SKM-1 treated with dmso at 0.1 percent for 144 hours (cell line): ENCODE results near the gene STEAP3.

Experiments
- DNase-seq: peaks from one replicate; lab custom pipeline; 2025; ENCODE audit not compliant: unreplicated experiment; lab: John Stamatoyannopoulos, UW

Gene STEAP3

GRCh38 chr2:119246884-119247843 lies 23.5 kb downstream of the STEAP3 start:
- DNase-seq: no peak

GRCh38 chr2:119247844-119248271 lies 24.2 kb downstream of the STEAP3 start:
- DNase-seq: no peak

GRCh38 chr2:119248311-119248710 lies 24.7 kb downstream of the STEAP3 start:
- no peak for DNase-seq

- no peak for DNase-seq
These were observed 25.1 kb downstream of the STEAP3 start for GRCh38 chr2:119248751-119249150.

- DNase-seq: no peak
These were observed 25.7 kb downstream of the STEAP3 start for GRCh38 chr2:119249311-119249710.

- DNase-seq: no peak
These were observed 26.5 kb downstream of the STEAP3 start for GRCh38 chr2:119249855-119250717.

GRCh38 chr2:119250718-119251290 lies 27.2 kb downstream of the STEAP3 start:
- no peak for DNase-seq

GRCh38 chr2:119251652-119252051 lies 28.0 kb downstream of the STEAP3 start:
- DNase-seq: no peak

GRCh38 chr2:119252186-119253113 lies 28.8 kb downstream of the STEAP3 start:
- no peak for DNase-seq

GRCh38 chr2:119253114-119253702 lies 29.6 kb downstream of the STEAP3 start:
- no peak for DNase-seq

- no peak for DNase-seq
These were observed 30.3 kb downstream of the STEAP3 start for GRCh38 chr2:119253760-119254600.

- DNase-seq: no peak
These were observed 31.0 kb downstream of the STEAP3 start for GRCh38 chr2:119254601-119255080.

GRCh38 chr2:119255760-119256581 lies 32.3 kb downstream of the STEAP3 start:
- no peak for DNase-seq

- DNase-seq: no peak
These were observed 32.9 kb downstream of the STEAP3 start for GRCh38 chr2:119256582-119256921.

- no peak for DNase-seq
These were observed 33.6 kb downstream of the STEAP3 start for GRCh38 chr2:119257198-119257597.

- no peak for DNase-seq
These were observed 35.7 kb downstream of the STEAP3 start for GRCh38 chr2:119259296-119259860.

- DNase-seq: no peak
These were observed 37.2 kb downstream of the STEAP3 start for GRCh38 chr2:119260646-119261492.
